Hepatocyte (in vitro differentiated cells): ENCODE data around the gene NR2C1. TPM values are rescaled to one million over a fixed set of nuclear protein-coding genes. Genes with fewer than 3 reads are reported as not detected.

Source experiments
- polyA plus RNA-seq: library from polyadenylated mRNA; unstranded; fragments of >200 nt; fragmentation: Nextera tagmentation; extraction: Ambion mirVana; gene quantifications from 2 replicates; pipeline ENCODE4 v1.2.1, GENCODE V29; 2016
- total RNA-seq: library from RNA; depleted of rRNA; stranded (reverse); fragments of >200 nt; gene quantifications from 2 replicates; pipeline ENCODE4 v1.2.3, GENCODE V29; 2014

NR2C1 gene
- total and polyA plus RNA-seq, 2 experiments from 2014 or later = 28.4 to 40.6 TPM

Other genes with a start within 250 kb of the NR2C1 start
- 102 and 132 TPM in 2 replicates for gene NDUFA12, start 69.9 kb downstream of the NR2C1 start, total RNA-seq
- 149 and 152 TPM in 2 replicates for gene NDUFA12, start 69.9 kb downstream of the NR2C1 start, polyA plus RNA-seq
- 17.2 and 21.4 TPM in 2 replicates for gene FGD6, start 143.8 kb upstream of the NR2C1 start, total RNA-seq
- 4.7 and 10.4 TPM in 2 replicates for gene FGD6, start 143.8 kb upstream of the NR2C1 start, polyA plus RNA-seq
- 83.2 and 84.2 TPM in 2 replicates for gene VEZT, start 144.2 kb upstream of the NR2C1 start, total RNA-seq
- gene VEZT, start 144.2 kb upstream of the NR2C1 start, polyA plus RNA-seq = 37.9 and 48.9 TPM in 2 replicates